ENCODE data around the gene U2AF1L4.

Gene U2AF1L4

GRCh38 chr19:35784503-35785338 is 39.5 kb upstream of the U2AF1L4 start:
- H3F3A ChIP-seq (ENCODE audit: control insufficient read depth, insufficient read depth), result no peaks in the 10 kb centered on the region
- H3K4me1 ChIP-seq (ENCODE audit: control insufficient read depth, low read length), result no peaks in the 10 kb centered on the region
- no peak overlapping the region for H3K4me3 ChIP-seq (ENCODE audit: low read length)
- TF ChIP-seq EZH2phosphoT487 (IDR thresholded peaks at IDR 0.05; ENCODE audit: borderline replicate concordance, low read length) (no peak), CTCF (IDR thresholded peaks at IDR 0.05; ENCODE audit: low read depth, low read length, poor library complexity, severe bottlenecking) (no peak)
- no peaks in the 10 kb centered on the region for H3K79me2 ChIP-seq (ENCODE audit: control insufficient read depth, low read length)
- no peak overlapping the region for H3K27ac ChIP-seq (ENCODE audit: low read depth, low read length)
- no peaks in the 10 kb centered on the region for H3K9me2 ChIP-seq (replicated peaks; ENCODE audit: control insufficient read depth, low read length)
- no peak overlapping the region for H3K4me2 ChIP-seq (ENCODE audit: low read length)
- H4K20me1 ChIP-seq (ENCODE audit: control insufficient read depth, insufficient read depth, low read depth, low read length), result no peaks in the 10 kb centered on the region
- no peaks in the 10 kb centered on the region for H3K9me3 ChIP-seq (ENCODE audit: control insufficient read depth, insufficient read depth, low read length)
- no peaks in the 10 kb centered on the region for H3K36me3 ChIP-seq (ENCODE audit: control insufficient read depth, low read length)
- H3K27me3 ChIP-seq (ENCODE audit: control insufficient read depth, low read length), result no peaks in the 10 kb centered on the region

- no peaks in the 10 kb centered on the region for H3F3A ChIP-seq (ENCODE audit: control insufficient read depth, insufficient read depth)
- H4K20me1 ChIP-seq (ENCODE audit: control insufficient read depth, insufficient read depth, low read depth, low read length), result no peaks in the 10 kb centered on the region
- H3K4me3 ChIP-seq (ENCODE audit: low read length), result no peak overlapping the region
- no peaks in the 10 kb centered on the region for H3K9me3 ChIP-seq (ENCODE audit: control insufficient read depth, insufficient read depth, low read length)
- no peak for TF ChIP-seq CTCF (IDR thresholded peaks at IDR 0.05; ENCODE audit: low read depth, low read length, poor library complexity, severe bottlenecking)
- no peak overlapping the region for H3K27ac ChIP-seq (ENCODE audit: low read depth, low read length)
- no peaks in the 10 kb centered on the region for H3K27me3 ChIP-seq (ENCODE audit: control insufficient read depth, low read length)
- H3K4me2 ChIP-seq (ENCODE audit: low read length), result no peak overlapping the region
- no peaks in the 10 kb centered on the region for H3K36me3 ChIP-seq (ENCODE audit: control insufficient read depth, low read length)
- no peaks in the 10 kb centered on the region for H3K9me2 ChIP-seq (replicated peaks; ENCODE audit: control insufficient read depth, low read length)
- no peaks in the 10 kb centered on the region for H3K4me1 ChIP-seq (ENCODE audit: control insufficient read depth, low read length)
- no peaks in the 10 kb centered on the region for H3K79me2 ChIP-seq (ENCODE audit: control insufficient read depth, low read length)
These were observed 38.5 kb upstream of the U2AF1L4 start for GRCh38 chr19:35783469-35784434.

- no peaks in the 10 kb centered on the region for H3K27me3 ChIP-seq (ENCODE audit: control insufficient read depth, low read length)
- TF ChIP-seq EZH2phosphoT487 (IDR thresholded peaks at IDR 0.05; ENCODE audit: borderline replicate concordance, low read length), result no peak
- no peak for TF ChIP-seq CTCF (IDR thresholded peaks at IDR 0.05; ENCODE audit: low read depth, low read length, poor library complexity, severe bottlenecking)
- H3K9me2 ChIP-seq (replicated peaks; ENCODE audit: control insufficient read depth, low read length), result no peaks in the 10 kb centered on the region
- no peaks in the 10 kb centered on the region for H3K4me1 ChIP-seq (ENCODE audit: control insufficient read depth, low read length)
- H3K4me3 ChIP-seq (ENCODE audit: low read length), result no peak overlapping the region
- no peaks in the 10 kb centered on the region for H3K79me2 ChIP-seq (ENCODE audit: control insufficient read depth, low read length)
- no peaks in the 10 kb centered on the region for H4K20me1 ChIP-seq (ENCODE audit: control insufficient read depth, insufficient read depth, low read depth, low read length)
- no peak overlapping the region for H3K27ac ChIP-seq (ENCODE audit: low read depth, low read length)
- no peaks in the 10 kb centered on the region for H3K36me3 ChIP-seq (ENCODE audit: control insufficient read depth, low read length)
- H3K9me3 ChIP-seq (ENCODE audit: control insufficient read depth, insufficient read depth, low read length), result no peaks in the 10 kb centered on the region
- no peak overlapping the region for H3K4me2 ChIP-seq (ENCODE audit: low read length)
- H3F3A ChIP-seq (ENCODE audit: control insufficient read depth, insufficient read depth), result no peaks in the 10 kb centered on the region
These were observed 37.4 kb upstream of the U2AF1L4 start for GRCh38 chr19:35782589-35782988.
